SJSA1 (cell line): ENCODE data around the gene USP5. TPM values are rescaled to one million over a fixed set of nuclear protein-coding genes. Genes with fewer than 3 reads are reported as not detected.
"Not testable (repeated sequence)": the region's sequence is repeated elsewhere in the genome, so short reads cannot be mapped to it uniquely, and the experiment has no call there.

ENCODE experiments used
- DNase-seq, 2 experiments: peaks; one replicate each; pipeline ENCODE4 v3.0.0-alpha.2; 2015 to 2020; ENCODE audit warnings: low spot score in 2 of 2, low read depth in 1 of 2
- H3K27ac ChIP-seq: fragments of 250-450 bp; sonication (Bioruptor Pico); 2 replicates; pipeline ENCODE4 v1.5.1; 2020; ENCODE audit warnings: mild to moderate bottlenecking, moderate library complexity
- H3K27me3 ChIP-seq: fragments of 250-450 bp; sonication (Bioruptor Pico); replicated peaks from 2 replicates; pipeline ENCODE4 v1.5.1; 2020; ENCODE audit warnings: mild to moderate bottlenecking, moderate library complexity
- H3K36me3 ChIP-seq: fragments of 250-450 bp; sonication (Bioruptor Pico); 2 replicates; pipeline ENCODE4 v1.5.1; 2020; ENCODE audit warnings: mild to moderate bottlenecking
- H3K4me1 ChIP-seq: fragments of 250-450 bp; sonication (Bioruptor Pico); replicated peaks from 2 replicates; pipeline ENCODE4 v1.6.1; 2021; ENCODE audit warnings: mild to moderate bottlenecking
- H3K4me3 ChIP-seq: fragments of 250-450 bp; sonication (Bioruptor Pico); 2 replicates; pipeline ENCODE4 v1.5.1; 2020; ENCODE audit warnings: mild to moderate bottlenecking
- H3K9me3 ChIP-seq: fragments of 250-450 bp; sonication (Bioruptor Pico); replicated peaks from 2 replicates; pipeline ENCODE4 v1.5.1; 2020; ENCODE audit warnings: mild to moderate bottlenecking
- total RNA-seq: library from RNA; depleted of rRNA; stranded (reverse); fragments of >200 nt; shearing (Covaris generic); gene quantifications from 2 replicates; pipeline ENCODE4 v1.2.3, GENCODE V29; 2014

Gene USP5
- total RNA-seq, 1 experiment from 2014 or later = 121 TPM

GRCh38 chr12:6854036-6854435, 2.1 kb downstream of the USP5 start:
- Histone ChIP-seq H3K4me1 (peaks cover 19% of the 10 kb centered on the region), H3K4me3 (no peak overlapping the region), H3K27ac (no peak overlapping the region), H3K27me3 (no peaks in the 10 kb centered on the region), H3K36me3 (peaks cover 75% of the 10 kb centered on the region), H3K9me3 (no peaks in the 10 kb centered on the region)
- DNase-seq = no peak

- Histone ChIP-seq H3K27ac (no peak overlapping the region), H3K27me3 (no peaks in the 10 kb centered on the region), H3K4me1 (peaks cover 14% of the 10 kb centered on the region), H3K36me3 (peaks cover 75% of the 10 kb centered on the region), H3K4me3 (no peak overlapping the region), H3K9me3 (no peaks in the 10 kb centered on the region)
- DNase-seq = no peak
Observed at GRCh38 chr12:6855322-6855721, 3.4 kb downstream of the USP5 start.

- Histone ChIP-seq H3K9me3 (no peaks in the 10 kb centered on the region), H3K36me3 (peaks cover 95% of the 10 kb centered on the region), H3K4me1 (peaks cover under 1% of the 10 kb centered on the region; the same call in 1 of the 2 replicates), H3K27ac (no peak overlapping the region), H3K27me3 (no peaks in the 10 kb centered on the region), H3K4me3 (no peak overlapping the region)
- DNase-seq = no peak
Observed at GRCh38 chr12:6858799-6859198, 6.8 kb downstream of the USP5 start.

GRCh38 chr12:6860116-6860515, 8.2 kb downstream of the USP5 start:
- Histone ChIP-seq H3K27ac (no peak overlapping the region), H3K36me3 (peaks cover 100% of the 10 kb centered on the region), H3K27me3 (no peaks in the 10 kb centered on the region), H3K9me3 (no peaks in the 10 kb centered on the region), H3K4me3 (no peak overlapping the region), H3K4me1 (no peaks in the 10 kb centered on the region)
- no peak for DNase-seq

- H3K4me3 ChIP-seq = no peak overlapping the region
- H3K36me3 ChIP-seq = peaks cover 100% of the 10 kb centered on the region
- no peak for DNase-seq
- no peaks in the 10 kb centered on the region for H3K27me3 ChIP-seq
- no peaks in the 10 kb centered on the region for H3K4me1 ChIP-seq
- H3K27ac ChIP-seq = no peak overlapping the region
- H3K9me3 ChIP-seq = no peaks in the 10 kb centered on the region
Observed at GRCh38 chr12:6860942-6861341, 9.0 kb downstream of the USP5 start.

GRCh38 chr12:6861391-6861790, 9.4 kb downstream of the USP5 start:
- no peaks in the 10 kb centered on the region for H3K4me1 ChIP-seq
- H3K27ac ChIP-seq = no peak overlapping the region
- H3K4me3 ChIP-seq = no peak overlapping the region
- H3K36me3 ChIP-seq = peaks cover 100% of the 10 kb centered on the region
- H3K27me3 ChIP-seq = no peaks in the 10 kb centered on the region
- DNase-seq = no peak
- no peaks in the 10 kb centered on the region for H3K9me3 ChIP-seq

GRCh38 chr12:6863033-6863432, 11.1 kb downstream of the USP5 start:
- no peak overlapping the region for H3K4me3 ChIP-seq
- H3K4me1 ChIP-seq = peaks cover 6% of the 10 kb centered on the region
- no peaks in the 10 kb centered on the region for H3K9me3 ChIP-seq
- no peak for DNase-seq
- H3K36me3 ChIP-seq = peaks cover 97% of the 10 kb centered on the region
- H3K27me3 ChIP-seq = no peaks in the 10 kb centered on the region
- H3K27ac ChIP-seq = no peak overlapping the region

- no peak overlapping the region for H3K4me3 ChIP-seq
- DNase-seq = no peak
- H3K27me3 ChIP-seq = no peaks in the 10 kb centered on the region
- H3K36me3 ChIP-seq = peaks cover 97% of the 10 kb centered on the region
- H3K4me1 ChIP-seq = peaks cover 11% of the 10 kb centered on the region
- H3K27ac ChIP-seq = no peak overlapping the region
- H3K9me3 ChIP-seq = no peaks in the 10 kb centered on the region
Observed at GRCh38 chr12:6863586-6864321, 11.8 kb downstream of the USP5 start.

- not testable (repeated sequence) for H3K9me3 ChIP-seq, H3K4me3 ChIP-seq, DNase-seq, H3K27ac ChIP-seq, H3K27me3 ChIP-seq
- H3K36me3 ChIP-seq = peaks cover 97% of the 10 kb centered on the region
- peaks cover 25% of the 10 kb centered on the region for H3K4me1 ChIP-seq
Observed at GRCh38 chr12:6865307-6865706, 13.4 kb downstream of the USP5 start.

- peaks cover 97% of the 10 kb centered on the region for H3K36me3 ChIP-seq
- no peak overlapping the region; the same call in 1 of the 2 replicates for H3K4me3 ChIP-seq
- H3K27ac ChIP-seq = peak overlapping the region; percentile 37; the same call in 1 of the 2 replicates
Observed at GRCh38 chr12:6866163-6866919, 14.4 kb downstream of the USP5 start.

GRCh38 chr12:6866920-6867412, 15.0 kb downstream of the USP5 start:
- Histone ChIP-seq H3K36me3 (peaks cover 97% of the 10 kb centered on the region), H3K9me3 (no peaks in the 10 kb centered on the region), H3K27ac (peak overlapping the region; percentile 37; the same call in 1 of the 2 replicates), H3K27me3 (no peaks in the 10 kb centered on the region), H3K4me1 (peaks cover 32% of the 10 kb centered on the region), H3K4me3 (peak overlapping the region; percentile 95)
- peak in 1 of 2 experiments; percentile 60 for DNase-seq

More at GRCh38 chr12:6866163-6866919, 14.4 kb downstream of the USP5 start:
- DNase-seq = no peak
- Histone ChIP-seq H3K4me1 (peaks cover 26% of the 10 kb centered on the region), H3K27me3 (no peaks in the 10 kb centered on the region), H3K9me3 (no peaks in the 10 kb centered on the region)

- Histone ChIP-seq H3K27me3 (no peaks in the 10 kb centered on the region), H3K9me3 (no peaks in the 10 kb centered on the region), H3K4me3 (peak within 1 kb of the TSS; percentile 95), H3K4me1 (peaks cover 39% of the 10 kb centered on the region), H3K36me3 (peaks cover 97% of the 10 kb centered on the region), H3K27ac (peak within 1 kb of the TSS; percentile 70)
- peak; percentile 75 to 88 for DNase-seq
Observed at GRCh38 chr12:6867413-6868210, 15.7 kb downstream of the USP5 start, which contains the start of gene TPI1. TSS of gene TPI1 (plus strand) at chr12:6867531. CDS start at chr12:6867567, 36 bp downstream.
